ENCODE results near the gene TMEM43.

- no peak for TF ChIP-seq POLR2A (IDR thresholded peaks at IDR 0.05)
- no peak for TF ChIP-seq POLR2AphosphoS5 (IDR thresholded peaks at IDR 0.05)
Measured at GRCh38 chr3:14145670-14146380, 21.0 kb downstream of the TMEM43 start.
